Astrocyte (in vitro differentiated cells and primary cell): ENCODE data around the gene STAB1. TPM values are rescaled to one million over a fixed set of nuclear protein-coding genes. Genes with fewer than 3 reads are reported as not detected.

Experiments used
- DNase-seq: peaks from one replicate; pipeline ENCODE4 v3.0.0-alpha.2; 2010; ENCODE audit warnings: low read depth
- FAIRE-seq: peaks from 2 replicates; lab custom pipeline; 2011; peaks lifted over from hg19 to GRCh38; lab: Jason Lieb, UNC
- H2AFZ ChIP-seq: 2 replicates; pipeline ENCODE4 v1.6.0; 2012; ENCODE audit warnings: low read depth, low read length, inconsistent platforms
- H3K27ac ChIP-seq: 2 replicates; pipeline ENCODE4 v1.5.1; 2011; ENCODE audit warnings: low read depth, low read length, inconsistent platforms
- H3K27me3 ChIP-seq: 2 replicates; pipeline ENCODE4 v1.6.0; 2011; ENCODE audit warnings: low read length, inconsistent platforms; ENCODE audit not compliant: insufficient read depth
- H3K36me3 ChIP-seq: 2 replicates; pipeline ENCODE4 v1.5.1; 2011; ENCODE audit warnings: low read length, inconsistent platforms; ENCODE audit not compliant: insufficient read depth
- H3K4me1 ChIP-seq: 2 replicates; pipeline ENCODE4 v1.5.1; 2011; ENCODE audit warnings: low read length, inconsistent platforms; ENCODE audit not compliant: insufficient read depth
- H3K4me2 ChIP-seq: 2 replicates; pipeline ENCODE4 v1.6.0; 2012; ENCODE audit warnings: low read length, inconsistent platforms
- H3K4me3 ChIP-seq: 2 replicates; pipeline ENCODE4 v1.5.1; 2011; ENCODE audit warnings: low read depth, mild to moderate bottlenecking, low read length, inconsistent platforms; ENCODE audit not compliant: insufficient read depth
- H3K79me2 ChIP-seq: 2 replicates; pipeline ENCODE4 v1.6.0; 2012; ENCODE audit warnings: mild to moderate bottlenecking, low read length, inconsistent platforms; ENCODE audit not compliant: insufficient read depth
- H3K9ac ChIP-seq: 2 replicates; pipeline ENCODE4 v1.6.0; 2012; ENCODE audit warnings: mild to moderate bottlenecking, low read length, inconsistent platforms
- H3K9me3 ChIP-seq: 2 replicates; pipeline ENCODE4 v1.5.1; 2012; ENCODE audit warnings: low read depth, mild to moderate bottlenecking, low read length, inconsistent platforms; ENCODE audit not compliant: insufficient read depth
- H4K20me1 ChIP-seq: 2 replicates; pipeline ENCODE4 v1.6.0; 2012; ENCODE audit warnings: low read length, inconsistent platforms; ENCODE audit not compliant: insufficient read depth
- H3K27ac Mint-ChIP-seq: one replicate; pipeline ENCODE4 v1.8.0; 2021; ENCODE audit warnings: mild to moderate bottlenecking, mixed read lengths; ENCODE audit not compliant: unreplicated experiment
- H3K27me3 Mint-ChIP-seq: one replicate; pipeline ENCODE4 v1.8.0; 2021; ENCODE audit warnings: low read depth, mixed read lengths; ENCODE audit not compliant: unreplicated experiment
- H3K36me3 Mint-ChIP-seq: one replicate; pipeline ENCODE4 v1.8.0; 2021; ENCODE audit warnings: low read depth, mixed read lengths; ENCODE audit not compliant: unreplicated experiment
- H3K4me1 Mint-ChIP-seq: one replicate; pipeline ENCODE4 v1.8.0; 2021; ENCODE audit warnings: low read depth, mixed read lengths; ENCODE audit not compliant: unreplicated experiment
- H3K4me3 Mint-ChIP-seq: one replicate; pipeline ENCODE4 v1.8.0; 2021; ENCODE audit warnings: mild to moderate bottlenecking, moderate library complexity, mixed read lengths; ENCODE audit not compliant: unreplicated experiment
- H3K9me3 Mint-ChIP-seq: one replicate; pipeline ENCODE4 v1.8.0; 2021; ENCODE audit warnings: mild to moderate bottlenecking, mixed read lengths; ENCODE audit not compliant: unreplicated experiment
- EZH2 ChIP-seq: IDR thresholded peaks from 2 replicates; pipeline ENCODE4 v1.6.1; 2012; ENCODE audit warnings: mild to moderate bottlenecking, low read length, inconsistent platforms; ENCODE audit not compliant: insufficient read depth
- total RNA-seq: library from RNA; stranded (reverse); gene quantifications from 2 replicates; pipeline ENCODE4 v1.2.1, GENCODE V29; 2021
- TF ChIP-seq, protein P1 (sequence below): IDR thresholded peaks from 2 replicates; pipeline ENCODE4 v1.5.1; 2011; ENCODE audit warnings: low read depth, mild to moderate bottlenecking, inconsistent platforms, low read length, moderate library complexity; ENCODE audit not compliant: insufficient read depth

Gene STAB1
- total RNA-seq, 1 donor from 2014 or later = 0.39 TPM

- no peak overlapping the region for H3K9ac ChIP-seq
- TF ChIP-seq, protein P1, sequence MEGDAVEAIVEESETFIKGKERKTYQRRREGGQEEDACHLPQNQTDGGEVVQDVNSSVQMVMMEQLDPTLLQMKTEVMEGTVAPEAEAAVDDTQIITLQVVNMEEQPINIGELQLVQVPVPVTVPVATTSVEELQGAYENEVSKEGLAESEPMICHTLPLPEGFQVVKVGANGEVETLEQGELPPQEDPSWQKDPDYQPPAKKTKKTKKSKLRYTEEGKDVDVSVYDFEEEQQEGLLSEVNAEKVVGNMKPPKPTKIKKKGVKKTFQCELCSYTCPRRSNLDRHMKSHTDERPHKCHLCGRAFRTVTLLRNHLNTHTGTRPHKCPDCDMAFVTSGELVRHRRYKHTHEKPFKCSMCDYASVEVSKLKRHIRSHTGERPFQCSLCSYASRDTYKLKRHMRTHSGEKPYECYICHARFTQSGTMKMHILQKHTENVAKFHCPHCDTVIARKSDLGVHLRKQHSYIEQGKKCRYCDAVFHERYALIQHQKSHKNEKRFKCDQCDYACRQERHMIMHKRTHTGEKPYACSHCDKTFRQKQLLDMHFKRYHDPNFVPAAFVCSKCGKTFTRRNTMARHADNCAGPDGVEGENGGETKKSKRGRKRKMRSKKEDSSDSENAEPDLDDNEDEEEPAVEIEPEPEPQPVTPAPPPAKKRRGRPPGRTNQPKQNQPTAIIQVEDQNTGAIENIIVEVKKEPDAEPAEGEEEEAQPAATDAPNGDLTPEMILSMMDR = no peak
- TF ChIP-seq EZH2 = no peak
- no peak overlapping the region for H2AFZ ChIP-seq
- no peaks in the 10 kb centered on the region for H3K27me3 Mint-ChIP-seq
- H3K4me2 ChIP-seq = no peak overlapping the region
- H4K20me1 ChIP-seq = peaks cover 58% of the 10 kb centered on the region
- no peaks in the 10 kb centered on the region for H3K27me3 ChIP-seq
- peak overlapping the region; percentile 54 for H3K4me3 Mint-ChIP-seq
- H3K9me3 ChIP-seq = no peaks in the 10 kb centered on the region
- peaks cover 26% of the 10 kb centered on the region for H3K4me1 ChIP-seq
- H3K4me3 ChIP-seq = no peak overlapping the region
- no peak overlapping the region for H3K27ac ChIP-seq
- DNase-seq (no peak), FAIRE-seq (no peak)
- peaks cover 9% of the 10 kb centered on the region for H3K36me3 Mint-ChIP-seq
- no peaks in the 10 kb centered on the region for H3K9me3 Mint-ChIP-seq
- H3K36me3 ChIP-seq = peaks cover 28% of the 10 kb centered on the region
- peaks cover 61% of the 10 kb centered on the region for H3K79me2 ChIP-seq
- H3K27ac Mint-ChIP-seq = no peak overlapping the region
- peaks cover 22% of the 10 kb centered on the region for H3K4me1 Mint-ChIP-seq
Observed at GRCh38 chr3:52458031-52458760, 36.9 kb upstream of the STAB1 start.

DNA sequence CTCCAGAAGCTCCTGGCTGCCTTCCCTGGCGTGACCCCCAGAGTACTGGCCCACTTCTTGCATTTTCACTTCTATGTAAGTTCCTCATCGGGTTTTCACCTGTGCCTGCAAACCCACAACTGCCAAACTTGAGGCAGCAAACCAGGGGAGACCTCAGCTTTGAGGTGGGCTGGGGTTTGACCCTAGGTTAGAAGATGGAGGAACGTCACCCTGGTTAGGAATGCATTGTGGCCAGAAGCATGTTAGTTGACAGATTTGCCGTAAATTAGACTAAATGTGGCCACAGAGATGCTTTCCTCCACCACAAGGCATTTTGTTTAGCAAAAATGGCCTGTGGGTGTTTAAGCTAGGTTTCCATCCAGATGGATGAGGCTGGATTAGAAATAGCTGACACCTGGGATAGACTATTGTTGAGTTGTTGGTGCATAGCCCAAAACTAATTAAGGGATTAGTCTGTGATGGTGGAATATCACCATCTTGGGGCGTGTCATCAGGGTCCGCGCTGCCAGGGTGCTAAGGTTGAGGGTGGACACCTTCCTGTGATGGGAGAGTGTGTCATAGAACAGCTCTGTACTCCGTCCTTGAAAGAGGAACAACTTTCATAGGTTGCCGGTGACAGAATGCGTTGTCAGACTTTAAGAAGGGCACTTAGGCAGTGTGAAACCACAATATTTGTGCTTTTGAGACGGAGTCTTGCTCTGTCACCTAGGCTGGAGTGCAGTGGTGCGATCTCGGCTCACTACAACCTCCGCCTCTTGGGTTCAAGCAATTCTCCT lies 36.2 kb upstream of the STAB1 start:
- H3K4me3 ChIP-seq = no peak overlapping the region
- H3K9me3 Mint-ChIP-seq = no peaks in the 10 kb centered on the region
- H3K4me2 ChIP-seq = no peak overlapping the region
- H3K4me1 Mint-ChIP-seq = peaks cover 18% of the 10 kb centered on the region
- H3K27ac Mint-ChIP-seq = no peak overlapping the region
- H3K27me3 ChIP-seq = no peaks in the 10 kb centered on the region
- H3K4me1 ChIP-seq = peaks cover 26% of the 10 kb centered on the region
- H3K9ac ChIP-seq = no peak overlapping the region
- peaks cover 65% of the 10 kb centered on the region for H4K20me1 ChIP-seq
- H3K9me3 ChIP-seq = no peaks in the 10 kb centered on the region
- no peak overlapping the region for H2AFZ ChIP-seq
- no peak for TF ChIP-seq EZH2
- TF ChIP-seq, protein P1 = no peak
- no peak for DNase-seq
- H3K36me3 Mint-ChIP-seq = peaks cover 9% of the 10 kb centered on the region
- FAIRE-seq = no peak
- peaks cover 28% of the 10 kb centered on the region for H3K36me3 ChIP-seq
- peaks cover 64% of the 10 kb centered on the region for H3K79me2 ChIP-seq
- no peak overlapping the region for H3K27ac ChIP-seq
- H3K27me3 Mint-ChIP-seq = no peaks in the 10 kb centered on the region
- H3K4me3 Mint-ChIP-seq = no peak overlapping the region
